ENCODE data around the gene POLE. TPM values are rescaled to one million over a fixed set of nuclear protein-coding genes. Genes with fewer than 3 reads are reported as not detected.

POLE gene
- total RNA-seq, 2 donors from 2014 or later, result 34.5 to 96.1 TPM

GRCh38 chr12:132631666-132632065 lies 55.5 kb downstream of the POLE start:
- Histone ChIP-seq H3K9ac (ENCODE audit: low read depth in 2 of 2, low read length in 2 of 2) (no peak overlapping the region), H3K27me3 (no peaks in the 10 kb centered on the region), H3K36me3 (no peaks in the 10 kb centered on the region), H3K9me3 (no peaks in the 10 kb centered on the region), H3K4me1 (no peaks in the 10 kb centered on the region), H3K4me3 (no peak overlapping the region), H3K27ac (no peak overlapping the region)
- no peak for DNase-seq
- intact Hi-C loops (cut with DNase I), result no loop called here
- no peak for TF ChIP-seq CTCF (IDR thresholded peaks at IDR 0.05)

GRCh38 chr12:132630672-132631071 lies 56.5 kb downstream of the POLE start:
- Histone ChIP-seq H3K4me1 (no peaks in the 10 kb centered on the region), H3K4me3 (no peak overlapping the region), H3K27ac (no peak overlapping the region), H3K36me3 (no peaks in the 10 kb centered on the region), H3K9me3 (no peaks in the 10 kb centered on the region), H3K27me3 (no peaks in the 10 kb centered on the region), H3K9ac (ENCODE audit: low read depth in 2 of 2, low read length in 2 of 2) (no peak overlapping the region)
- intact Hi-C loops (cut with DNase I), result no loop called here
- TF ChIP-seq CTCF (IDR thresholded peaks at IDR 0.05), result no peak
- no peak for DNase-seq

GRCh38 chr12:132629330-132629729 lies 57.8 kb downstream of the POLE start:
- no peaks in the 10 kb centered on the region for H3K27me3 ChIP-seq
- no peaks in the 10 kb centered on the region for H3K4me1 ChIP-seq
- intact Hi-C loops (cut with DNase I), result no loop called here
- H3K9me3 ChIP-seq, result no peaks in the 10 kb centered on the region
- TF ChIP-seq CTCF (IDR thresholded peaks at IDR 0.05), result no peak
- H3K36me3 ChIP-seq, result no peaks in the 10 kb centered on the region
- H3K4me3 ChIP-seq, result no peak overlapping the region
- H3K27ac ChIP-seq, result no peak overlapping the region
- H3K9ac ChIP-seq (ENCODE audit: low read depth in 2 of 2, low read length in 2 of 2), result no peak overlapping the region
- DNase-seq, result no peak

- no peak for DNase-seq
- intact Hi-C loops (cut with DNase I), result no loop called here
- Histone ChIP-seq H3K27ac (no peak overlapping the region), H3K9ac (ENCODE audit: low read depth in 2 of 2, low read length in 2 of 2) (no peak overlapping the region), H3K36me3 (no peaks in the 10 kb centered on the region), H3K27me3 (no peaks in the 10 kb centered on the region), H3K4me3 (no peak overlapping the region), H3K9me3 (no peaks in the 10 kb centered on the region), H3K4me1 (no peaks in the 10 kb centered on the region)
- no peak for TF ChIP-seq CTCF (IDR thresholded peaks at IDR 0.05)
These were observed 61.3 kb downstream of the POLE start for GRCh38 chr12:132625731-132626430.

GRCh38 chr12:132624910-132625630 lies 62.1 kb downstream of the POLE start:
- Histone ChIP-seq H3K9me3 (no peaks in the 10 kb centered on the region), H3K27ac (no peak overlapping the region), H3K4me1 (no peaks in the 10 kb centered on the region), H3K36me3 (no peaks in the 10 kb centered on the region), H3K4me3 (no peak overlapping the region), H3K27me3 (peaks cover 3% of the 10 kb centered on the region), H3K9ac (ENCODE audit: low read depth in 2 of 2, low read length in 2 of 2) (no peak overlapping the region)
- intact Hi-C loops (cut with DNase I), result no loop called here
- TF ChIP-seq CTCF (IDR thresholded peaks at IDR 0.05), result no peak
- DNase-seq, result no peak

Data from colonic mucosa (tissue), 4 donors.